ENCODE data around the gene ADPRHL1.
"Not testable (repeated sequence)": the region's sequence is repeated elsewhere in the genome, so short reads cannot be mapped to it uniquely, and the experiment has no call there.

ADPRHL1 gene

DNA sequence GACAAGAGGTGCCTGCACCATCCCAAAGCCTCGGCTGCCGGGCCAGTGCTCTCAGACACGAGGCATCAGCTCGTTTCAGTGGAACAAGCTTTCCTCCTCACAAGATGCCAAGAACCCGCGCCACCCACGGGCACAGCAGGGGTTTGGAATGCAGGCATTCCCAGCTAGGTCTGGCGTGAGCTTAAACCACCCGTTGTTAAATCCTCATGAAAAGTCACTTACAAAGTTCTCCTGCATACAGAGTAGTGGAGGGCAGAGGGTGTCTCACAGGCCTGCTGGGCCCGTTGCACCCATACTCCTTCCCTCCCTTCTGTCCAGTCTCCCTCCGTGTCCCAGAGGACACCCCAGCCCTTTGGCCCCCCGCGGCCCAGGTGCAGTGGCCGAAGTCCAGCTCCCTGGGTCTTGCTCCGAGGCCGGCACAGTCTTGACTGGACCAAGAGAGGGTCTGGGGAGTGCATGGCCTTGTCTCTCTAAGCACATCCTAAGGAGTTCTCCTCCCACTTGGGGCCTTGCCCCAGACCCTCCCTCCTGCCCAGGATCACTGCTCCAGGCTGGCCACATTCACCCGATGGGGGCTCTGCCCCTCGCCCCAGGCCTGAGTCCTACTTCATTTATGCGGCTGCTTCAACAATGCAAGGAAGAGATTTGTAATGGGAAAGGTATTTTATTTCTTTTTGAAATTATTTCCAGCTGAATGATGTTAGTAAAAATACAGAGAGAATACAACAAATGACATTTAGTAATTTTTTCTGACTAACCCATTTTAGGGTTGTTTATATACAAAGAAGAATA, 54.1 kb downstream of the ADPRHL1 start:
- DNase-seq, result no peak

DNA sequence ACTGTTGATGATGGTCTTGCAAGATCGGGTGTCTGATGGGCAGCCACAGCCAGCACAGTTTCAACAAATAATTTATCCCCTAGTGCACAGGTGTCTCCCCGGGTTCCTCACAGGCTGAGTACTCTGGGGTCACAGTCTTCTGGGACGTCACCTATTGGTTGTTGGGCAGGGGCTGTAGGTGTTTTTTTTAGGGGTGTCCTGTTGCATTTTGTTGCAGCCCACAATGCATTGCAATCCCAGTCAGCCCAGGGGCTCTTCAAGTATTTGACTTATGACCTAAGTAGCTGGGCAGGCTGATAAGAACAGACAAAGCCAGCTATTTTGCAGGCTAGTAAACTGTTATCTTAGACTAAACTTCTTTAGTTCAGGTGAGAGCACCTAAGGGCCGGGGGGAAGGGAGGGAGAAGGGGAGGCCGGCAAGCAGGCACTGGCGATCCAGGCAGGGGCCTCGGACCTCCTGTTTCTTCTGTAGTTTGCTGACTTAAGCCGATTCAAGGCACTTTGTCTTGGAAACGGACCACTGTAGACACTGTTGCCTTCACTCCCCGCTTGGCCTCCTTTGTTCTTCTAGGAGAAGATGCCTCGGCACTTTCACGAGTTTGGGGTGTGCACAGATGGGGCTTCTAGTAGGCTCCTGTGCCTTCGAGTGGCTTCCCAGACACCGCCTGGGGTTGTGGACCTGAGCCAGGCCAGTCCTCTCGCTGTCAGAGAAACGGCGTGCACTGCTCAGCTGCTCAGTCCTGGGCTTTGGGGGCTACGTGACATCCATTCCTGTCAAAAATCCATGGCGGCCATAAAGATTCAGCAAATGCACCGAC, 55.5 kb downstream of the ADPRHL1 start:
- DNase-seq, result no peak

DNA sequence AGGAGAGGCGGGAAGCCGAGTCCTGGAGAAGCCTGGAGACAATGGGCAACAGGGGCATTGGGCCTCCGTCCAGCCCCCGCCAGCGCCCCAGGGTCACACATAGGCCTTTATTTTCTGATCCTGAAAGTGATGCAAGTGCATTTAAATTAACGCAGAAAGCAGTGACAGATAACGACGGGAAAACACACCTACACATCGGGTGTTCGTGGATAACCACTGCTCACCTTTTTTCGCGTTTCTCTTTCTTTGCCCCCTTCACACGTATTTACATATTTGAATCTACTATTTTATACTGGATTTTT, 59.0 kb downstream of the ADPRHL1 start:
- no peak for DNase-seq

DNA sequence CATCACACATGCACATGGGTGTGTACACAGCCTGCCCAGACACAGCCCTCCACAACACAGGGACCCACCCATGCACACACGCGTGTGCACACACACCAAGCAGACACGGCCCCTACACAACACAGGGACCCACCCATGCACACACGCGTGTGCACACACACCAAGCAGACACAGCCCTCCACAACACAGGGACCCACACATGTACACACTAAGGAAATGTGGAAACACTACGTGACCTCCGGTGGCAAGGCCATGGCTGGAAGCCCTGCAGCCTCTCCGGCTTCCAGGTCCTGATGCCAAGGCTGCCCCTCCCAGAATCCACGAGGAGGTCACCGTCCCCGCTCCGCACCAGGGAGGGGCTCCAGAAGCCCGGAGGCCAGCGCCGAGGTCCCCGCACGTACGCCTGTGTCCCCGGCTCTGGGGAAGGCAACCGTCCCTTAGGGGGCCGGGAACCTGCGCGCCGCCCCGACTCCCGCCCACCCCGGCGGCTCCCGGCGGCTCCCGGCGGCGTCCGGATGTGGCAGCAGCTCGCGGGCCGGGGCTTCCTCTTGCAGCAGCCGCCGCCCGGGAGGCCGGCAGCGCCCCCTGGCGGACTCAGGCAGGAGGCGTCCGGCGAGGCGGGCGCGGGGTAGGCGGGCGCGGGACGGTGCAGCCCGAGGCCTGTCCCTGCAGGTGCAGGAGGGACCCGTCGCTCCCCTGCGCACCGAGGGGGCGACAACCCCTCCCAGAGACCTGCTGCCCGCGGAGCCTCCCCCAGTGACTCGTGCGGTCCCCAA, 59.5 kb downstream of the ADPRHL1 start:
- DNase-seq, result peak; percentile 52

DNA sequence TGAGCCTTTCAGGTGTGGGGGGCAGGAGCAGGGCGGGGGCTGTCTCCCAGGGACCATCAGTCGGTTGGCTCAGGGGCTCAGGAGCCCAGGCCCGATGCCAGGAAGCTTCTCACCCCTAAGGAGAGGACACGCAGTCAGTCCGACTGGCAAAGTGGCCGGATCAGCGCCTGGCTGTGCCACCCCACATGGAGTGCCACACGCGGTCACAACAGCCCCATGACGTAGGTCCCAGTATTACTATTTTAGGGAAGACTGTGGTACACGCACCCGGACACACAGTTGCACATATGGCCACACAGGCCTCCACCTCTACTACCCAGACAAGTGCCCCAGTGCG, 60.1 kb downstream of the ADPRHL1 start:
- no peak for DNase-seq

DNA sequence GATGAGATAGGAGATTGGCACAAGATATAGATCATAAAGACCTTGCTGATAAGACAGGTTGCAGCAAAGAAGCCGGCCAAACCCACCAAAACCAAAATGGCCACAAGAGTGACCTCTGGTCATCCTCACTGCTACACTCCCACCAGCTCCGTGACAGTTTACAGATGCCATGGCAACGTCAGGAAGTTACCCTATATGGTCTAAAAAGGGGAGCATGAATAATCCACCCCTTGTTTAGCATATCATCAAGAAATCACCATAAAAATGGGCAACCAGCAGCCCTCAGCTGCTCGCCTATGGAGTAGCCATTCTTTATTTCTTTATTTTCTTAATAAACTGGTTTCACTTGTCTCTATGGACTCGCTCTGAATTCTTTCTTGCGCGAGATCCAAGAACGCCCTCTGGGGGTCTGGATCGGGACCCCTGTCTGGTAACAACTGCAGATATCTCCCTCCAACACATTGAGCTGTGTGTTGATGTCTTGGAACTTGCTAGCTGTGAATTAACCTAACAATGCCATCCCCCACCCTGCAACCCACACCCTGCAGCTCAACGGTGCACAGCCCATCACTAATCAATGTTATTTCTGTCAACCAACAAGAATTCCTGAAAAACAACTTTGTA, 62.3 kb downstream of the ADPRHL1 start:
- no peak for DNase-seq

DNA sequence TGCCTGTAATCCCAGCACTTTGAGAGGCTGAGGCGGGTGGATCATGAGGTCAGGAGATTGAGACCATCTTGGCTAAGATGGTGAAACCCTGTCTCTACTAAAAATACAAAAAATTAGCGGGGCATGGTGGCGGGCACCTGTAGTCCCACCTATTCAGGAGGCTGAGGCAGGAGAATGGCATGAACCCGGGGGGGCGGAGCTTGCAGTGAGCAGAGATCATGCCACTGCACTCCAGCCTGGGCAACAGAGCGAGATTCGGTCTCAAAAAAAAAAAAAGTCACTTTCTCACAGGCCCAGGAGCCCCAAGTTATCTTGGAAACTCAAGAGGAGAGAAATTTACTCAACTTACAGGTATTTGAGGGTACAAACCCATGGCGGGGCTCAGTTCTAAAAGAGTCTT, 63.7 kb downstream of the ADPRHL1 start:
- DNase-seq, result not testable (repeated sequence)

DNA sequence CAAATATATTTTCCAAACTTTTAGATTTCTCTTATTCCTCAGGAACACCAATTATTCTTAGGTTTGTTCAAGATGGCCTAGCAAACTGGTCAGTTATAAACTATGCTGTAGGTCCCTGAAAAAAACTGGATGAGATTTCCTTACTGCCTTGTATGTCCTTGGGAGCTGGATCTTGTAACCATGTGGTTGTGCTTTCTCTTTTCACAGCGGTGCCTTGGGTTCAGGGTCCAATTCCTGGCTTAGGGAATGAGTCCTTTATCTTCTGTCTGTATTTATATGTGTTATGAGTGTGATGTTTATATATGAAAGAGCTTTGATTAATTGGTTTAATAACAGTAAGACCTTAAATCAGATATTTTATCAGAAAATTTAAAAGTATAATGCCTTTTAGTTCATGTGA, 65.9 kb downstream of the ADPRHL1 start:
- no peak for DNase-seq

DNA sequence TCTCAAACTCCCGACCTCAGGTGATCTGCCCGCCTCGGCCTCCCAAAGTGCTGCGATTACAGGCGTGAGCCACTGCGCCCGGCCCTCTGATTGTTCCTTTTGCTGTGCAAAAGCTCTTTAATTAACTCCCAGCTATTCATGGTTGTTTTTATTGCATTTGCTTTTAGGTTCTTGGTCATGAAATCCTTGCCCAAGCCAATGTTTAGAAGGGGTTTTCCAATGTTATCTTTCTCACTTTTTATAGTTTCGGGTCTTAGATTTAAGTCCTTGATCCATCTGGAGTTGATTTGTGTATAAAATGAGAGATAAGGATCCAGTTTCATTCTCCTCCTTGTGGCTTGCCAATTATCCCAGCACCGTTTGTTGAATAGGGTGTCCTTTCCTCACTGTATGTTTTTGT, 70.2 kb downstream of the ADPRHL1 start:
- DNase-seq, result no peak

DNA sequence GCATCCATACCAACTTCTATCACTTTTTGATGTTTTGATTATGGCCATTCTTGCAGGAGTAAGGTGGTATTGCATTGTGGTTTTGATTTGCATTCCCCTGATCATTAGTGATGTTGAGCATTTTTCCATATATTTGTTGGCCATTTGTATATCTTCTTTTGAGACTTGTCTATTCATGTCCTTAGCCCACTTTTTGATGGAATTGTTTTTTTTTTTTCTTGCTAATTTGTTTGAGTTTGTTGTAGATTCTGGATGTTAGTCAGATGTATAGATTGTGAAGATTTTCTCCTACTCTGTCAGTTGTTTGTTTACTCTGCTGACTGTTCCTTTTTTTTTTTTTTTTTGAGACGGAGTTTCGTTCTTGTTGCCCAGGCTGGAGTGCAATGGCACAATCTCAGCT, 70.7 kb downstream of the ADPRHL1 start:
- DNase-seq, result not testable (repeated sequence)

DNA sequence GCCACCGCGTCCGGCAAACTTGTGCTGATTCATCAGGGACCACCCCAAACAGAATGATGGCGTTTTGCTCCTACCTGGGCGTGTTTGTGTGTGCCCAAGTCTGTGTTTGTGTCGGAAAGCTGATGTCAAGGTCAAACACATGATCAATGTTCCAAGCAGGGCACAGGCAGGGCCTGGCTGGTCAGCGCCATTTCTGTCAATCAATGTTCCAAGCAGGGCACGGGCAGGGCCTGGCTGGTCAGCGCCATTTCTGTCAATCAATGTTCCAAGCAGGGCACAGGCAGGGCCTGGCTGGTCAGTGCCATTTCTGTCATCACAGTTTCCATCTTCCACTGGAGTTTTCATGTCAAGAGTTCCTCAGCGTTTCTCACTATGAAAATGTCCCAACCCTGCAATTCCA, 74.5 kb downstream of the ADPRHL1 start:
- DNase-seq, result no peak

DNA sequence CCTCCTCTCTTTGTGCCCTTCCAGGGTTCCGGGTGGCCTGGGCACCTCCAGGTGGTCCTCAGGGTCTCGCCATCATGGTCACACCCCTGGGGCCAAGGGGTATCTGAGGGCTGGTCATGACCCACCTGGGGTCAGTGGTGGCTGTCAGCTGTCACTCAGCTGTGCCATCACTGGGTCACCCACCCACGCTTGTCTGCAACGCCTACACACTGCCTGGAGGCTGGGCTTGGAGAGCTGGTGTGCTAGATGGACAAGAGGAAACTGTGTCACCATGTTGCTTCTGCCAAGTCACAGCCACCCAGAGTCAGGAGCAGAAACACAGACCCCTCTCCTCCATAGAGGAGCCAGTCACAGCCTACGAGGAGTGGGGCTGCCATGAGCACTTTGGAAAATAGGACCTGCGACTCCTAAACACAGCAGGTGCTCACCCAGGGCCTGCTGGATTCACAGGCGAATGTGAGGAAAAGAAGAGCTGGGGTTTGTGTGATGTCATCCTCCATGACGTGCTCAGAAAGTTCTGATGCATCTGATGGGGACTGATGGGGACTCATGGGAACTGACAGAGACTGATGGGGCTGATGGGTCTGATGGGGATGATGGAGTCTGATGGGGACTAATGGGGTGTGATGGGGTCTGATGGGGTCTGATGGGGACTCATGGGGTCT, 78.6 kb downstream of the ADPRHL1 start:
- no peak for DNase-seq

DNA sequence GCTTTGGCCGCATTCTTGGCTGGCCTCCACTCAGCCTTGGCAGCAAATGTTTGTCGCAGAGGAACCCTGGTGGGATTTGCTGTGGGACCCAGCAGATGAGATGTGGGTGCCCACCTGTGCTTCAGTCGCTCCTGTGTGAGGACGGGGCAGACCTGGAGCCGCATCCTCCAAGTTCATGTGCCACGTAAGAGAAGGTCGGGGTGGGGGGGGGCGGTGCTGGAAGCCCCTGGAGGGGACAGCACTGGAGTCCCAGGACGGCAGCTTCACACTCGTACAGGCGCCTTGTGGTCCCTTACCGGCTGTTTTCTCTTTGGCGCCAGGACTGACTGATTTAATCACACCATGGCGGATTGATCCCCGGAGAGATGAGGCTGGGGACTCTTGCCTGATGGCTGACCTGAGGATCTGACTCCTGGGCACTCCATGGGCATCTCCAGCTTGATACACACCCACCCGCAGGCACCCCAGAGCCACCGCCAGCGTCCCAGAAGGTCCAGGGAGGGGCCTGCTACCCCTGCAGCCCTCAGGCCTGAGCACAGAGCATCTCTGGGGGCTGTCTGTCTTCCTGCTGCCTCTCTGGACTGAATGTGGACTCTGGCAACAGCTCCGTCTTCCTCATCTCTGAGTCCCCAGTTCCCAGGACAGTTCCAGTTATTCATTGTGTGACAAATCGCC, 79.3 kb downstream of the ADPRHL1 start:
- DNase-seq, result no peak

DNA sequence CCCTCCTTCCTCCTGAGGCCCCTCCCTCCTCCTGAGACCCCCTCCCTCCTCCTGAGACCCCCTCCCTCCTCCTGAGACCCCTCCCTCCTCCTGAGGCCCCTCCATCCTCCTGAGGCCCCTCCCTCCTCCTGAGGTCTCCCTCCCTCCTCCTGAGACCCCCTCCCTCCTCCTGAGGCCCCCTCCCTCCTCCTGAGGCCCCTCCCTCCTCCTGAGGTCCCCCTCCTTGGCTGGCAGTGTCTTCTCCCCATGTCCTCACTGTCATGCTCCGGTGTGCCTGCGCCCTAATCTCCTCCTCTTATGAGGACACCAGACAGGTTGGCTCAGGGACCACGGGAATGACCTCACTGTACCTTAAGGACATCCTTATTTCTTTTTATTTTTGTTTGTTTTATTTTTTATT, 81.6 kb downstream of the ADPRHL1 start:
- not testable (repeated sequence) for DNase-seq

DNA sequence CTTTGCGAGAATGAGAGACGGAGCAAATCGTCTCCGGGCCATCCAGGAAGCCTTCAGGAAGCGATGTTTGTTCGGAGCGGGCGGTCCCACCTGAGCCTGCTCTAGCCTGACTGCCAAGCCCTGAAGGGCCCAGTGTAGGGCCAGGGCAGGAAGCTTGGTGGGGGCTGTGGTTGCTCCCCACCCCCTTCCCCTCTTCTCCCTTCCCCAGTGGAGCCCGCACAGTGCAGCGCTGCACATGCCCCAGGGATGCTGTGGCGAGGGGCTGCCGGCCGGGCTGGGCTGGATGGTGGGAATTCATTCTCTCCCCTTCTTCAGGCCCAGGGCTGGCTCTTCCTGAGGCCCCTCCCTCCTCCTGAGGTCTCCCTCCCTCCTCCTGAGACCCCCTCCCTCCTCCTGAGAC, 82.2 kb downstream of the ADPRHL1 start:
- no peak for DNase-seq

DNA sequence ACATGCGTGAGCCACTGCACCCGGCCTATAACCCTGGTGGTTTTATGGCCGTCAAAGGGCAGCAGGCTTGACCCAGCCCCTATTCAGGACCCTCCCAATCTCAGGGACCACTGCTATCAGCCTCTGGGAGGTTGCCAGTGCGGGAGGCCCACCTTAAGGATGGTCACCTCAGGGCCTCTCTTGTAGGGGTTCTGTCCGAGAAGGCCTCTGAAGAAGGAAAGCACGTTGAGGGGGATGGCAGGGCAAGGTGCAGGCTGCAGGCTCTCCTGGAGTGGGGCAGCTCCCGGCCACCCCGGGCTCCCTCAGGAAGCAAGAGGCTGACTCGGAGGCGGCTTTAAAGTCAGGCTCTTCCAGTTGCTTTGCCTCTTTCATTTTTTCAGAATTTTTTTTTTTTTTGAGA, 83.4 kb downstream of the ADPRHL1 start:
- no peak for DNase-seq

DNA sequence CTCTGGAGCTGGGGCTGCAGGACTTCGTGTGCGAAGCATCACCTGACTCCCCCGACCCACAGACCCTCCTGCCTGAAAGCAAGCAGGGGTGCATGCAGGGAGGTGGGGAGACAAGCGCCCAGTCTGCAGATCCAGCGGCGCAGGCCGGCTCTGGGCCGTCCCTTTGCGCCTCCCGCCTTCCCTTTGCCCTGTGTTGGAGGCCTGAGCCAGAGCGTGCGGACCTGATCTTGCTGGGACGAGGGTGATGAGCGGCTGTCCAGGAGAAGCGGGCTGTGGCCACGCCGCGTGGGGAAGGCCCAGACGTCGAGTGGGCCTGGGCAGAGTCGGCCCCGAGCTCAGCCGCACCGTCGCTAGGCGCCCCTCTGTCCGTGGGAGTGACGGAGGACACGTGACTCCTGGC, 84.1 kb downstream of the ADPRHL1 start:
- no peak for DNase-seq

DNA sequence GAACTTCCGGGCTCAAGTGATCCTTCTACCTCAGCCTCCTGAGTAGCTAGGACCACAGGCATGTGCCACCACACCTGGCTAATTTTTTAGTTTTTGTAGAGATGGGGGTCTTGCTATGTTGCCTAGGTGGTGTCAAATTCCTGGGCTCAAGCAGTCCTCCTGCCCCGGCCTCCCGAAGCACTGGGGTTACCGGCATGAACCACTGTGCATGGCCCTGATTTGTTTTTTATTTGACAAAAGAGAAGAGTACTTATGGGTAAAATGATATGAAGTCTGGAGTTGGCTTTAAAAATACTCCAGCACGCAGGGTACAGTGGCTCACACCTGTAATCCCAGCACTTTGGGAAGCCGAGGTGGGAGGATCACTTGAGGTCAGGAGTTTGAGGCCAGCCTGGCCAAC, 84.9 kb downstream of the ADPRHL1 start:
- DNase-seq, result not testable (repeated sequence)

DNA sequence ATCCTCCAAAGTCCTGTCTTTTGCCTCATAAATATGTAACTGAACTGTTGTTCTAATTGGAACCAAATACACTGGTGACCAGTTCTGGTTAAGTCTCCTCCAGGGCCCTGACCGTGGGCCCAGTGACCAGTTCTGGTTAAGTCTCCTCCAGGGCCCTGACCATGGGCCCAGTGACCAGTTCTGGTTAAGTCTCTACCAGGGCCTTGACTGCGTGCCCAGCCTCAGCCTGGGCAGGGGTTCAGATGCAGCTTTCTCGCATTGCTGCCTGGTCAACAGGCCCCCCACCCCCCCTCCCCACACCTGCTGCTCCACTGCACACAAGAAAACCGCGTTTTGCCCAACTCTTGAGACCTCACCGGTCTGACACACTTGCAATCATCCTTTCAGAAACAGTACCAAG, 85.5 kb downstream of the ADPRHL1 start:
- no peak for DNase-seq

DNA sequence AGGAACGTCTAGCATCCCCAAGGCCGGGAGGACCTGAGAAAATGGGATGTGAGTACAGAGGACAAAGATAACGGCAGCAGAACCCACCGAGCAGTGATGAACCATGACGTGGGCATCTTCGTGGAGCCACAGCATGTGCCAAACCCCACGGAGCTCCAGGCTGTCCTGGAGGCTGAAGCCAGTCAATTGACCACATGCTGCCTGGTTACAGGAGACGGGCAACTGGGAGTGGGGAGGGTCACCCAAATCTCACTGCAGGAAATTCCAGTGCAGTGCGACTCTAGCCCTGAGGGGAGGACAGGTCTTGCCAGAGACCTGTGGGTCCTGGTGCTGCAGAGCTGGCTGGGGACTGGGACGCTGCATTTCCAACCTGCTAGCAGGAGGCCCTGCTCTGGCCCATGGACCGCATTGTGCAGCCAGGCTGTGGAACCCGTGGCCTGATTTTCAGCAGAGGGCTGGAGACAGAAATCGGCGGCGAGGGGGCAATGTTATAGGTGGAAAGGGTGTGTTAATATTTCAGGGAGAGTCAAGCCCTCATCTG, 86.2 kb downstream of the ADPRHL1 start:
- DNase-seq, result no peak

DNA sequence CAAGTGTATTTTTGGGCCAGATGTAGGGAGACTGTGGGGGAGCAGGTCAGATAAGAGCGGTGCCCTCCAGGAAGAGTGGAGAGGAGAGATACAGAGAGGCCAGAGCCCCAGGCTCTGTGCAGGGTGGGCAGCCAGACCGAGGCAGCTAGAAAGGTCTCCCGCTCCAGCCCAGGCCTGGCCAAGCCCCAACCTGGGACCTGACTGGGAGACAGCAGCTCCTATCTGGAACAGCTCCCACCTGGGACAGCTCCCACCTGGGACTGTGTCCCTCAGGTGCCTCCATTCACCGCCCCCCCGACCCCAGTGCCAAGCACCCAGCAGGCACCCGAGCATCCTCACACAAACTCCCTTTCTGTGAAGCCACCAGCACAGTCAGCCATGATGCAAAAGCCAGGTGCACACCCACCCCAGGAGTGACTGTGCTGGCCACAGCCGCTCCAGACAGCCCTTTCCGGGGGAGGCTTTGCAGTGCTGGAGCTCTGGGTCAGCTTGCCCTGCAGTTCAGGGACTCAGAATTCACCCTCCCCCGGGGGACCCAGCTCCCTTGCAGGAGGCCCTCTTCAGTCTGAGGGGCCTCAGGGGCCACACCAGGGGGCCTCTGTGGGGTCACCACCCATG, 87.2 kb downstream of the ADPRHL1 start:
- DNase-seq, result no peak

DNA sequence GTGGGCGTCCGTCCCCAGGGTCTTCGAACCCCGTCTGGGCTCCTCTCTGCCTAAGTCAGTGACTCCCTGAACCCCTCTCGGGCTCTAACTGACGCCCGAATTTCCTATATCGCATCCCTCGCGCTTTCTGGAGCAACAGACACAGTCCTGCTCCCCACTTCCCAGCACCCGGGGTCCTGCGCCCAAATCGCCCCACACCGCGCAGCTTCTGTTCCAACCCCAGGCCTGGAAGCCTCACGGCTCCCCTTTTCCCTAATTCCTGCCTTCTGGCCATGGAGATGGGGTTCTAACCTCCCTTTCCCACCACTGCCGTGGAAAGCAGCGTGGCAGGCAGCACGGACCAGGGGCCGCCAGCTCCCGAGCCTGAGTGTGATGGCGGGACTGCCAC, 87.7 kb downstream of the ADPRHL1 start:
- no peak for DNase-seq
